DND-41 (cell line): ENCODE results near the gene L3MBTL1.

ENCODE experiments used
- ATAC-seq: fragments of 200-7000 bp; cut with Tn5 transposase; 3 replicates; pipeline ENCODE4 v1.9.1; 2021; ENCODE audit warnings: low read depth; ENCODE audit not compliant: insufficient read depth
- DNase-seq: peaks from one replicate; pipeline ENCODE4 v3.0.0-alpha.2; 2020
- H2AFZ ChIP-seq: 2 replicates; pipeline ENCODE4 v1.6.0; 2012; ENCODE audit warnings: low read depth, low read length
- H3K27ac ChIP-seq: 2 replicates; pipeline ENCODE4 v1.5.1; 2012; ENCODE audit warnings: low read length, inconsistent platforms
- H3K27me3 ChIP-seq: fragments of 200-600 bp; sonication (generic); 2 replicates; pipeline ENCODE4 v1.6.0; 2012; ENCODE audit warnings: low read length, mild to moderate bottlenecking, inconsistent platforms; ENCODE audit not compliant: insufficient read depth, poor library complexity
- H3K36me3 ChIP-seq: 2 replicates; pipeline ENCODE4 v1.5.1; 2012; ENCODE audit warnings: low read length, inconsistent platforms; ENCODE audit not compliant: insufficient read depth
- H3K4me1 ChIP-seq: 2 replicates; pipeline ENCODE4 v1.5.1; 2012; ENCODE audit warnings: mild to moderate bottlenecking, low read length; ENCODE audit not compliant: insufficient read depth
- H3K4me2 ChIP-seq: 2 replicates; pipeline ENCODE4 v1.6.0; 2012; ENCODE audit warnings: mild to moderate bottlenecking, moderate library complexity, low read length, inconsistent platforms; ENCODE audit not compliant: insufficient read depth
- H3K4me3 ChIP-seq, 2 experiments: fragments of 200-600 bp in 1 of 2; shearing (Covaris generic) in 1 of 2; 2 replicates each; pipeline ENCODE4 v1.5.1; 2012 to 2016; ENCODE audit warnings: inconsistent platforms in 2 of 2, low read length in 2 of 2, mild to moderate bottlenecking in 2 of 2, low read depth in 1 of 2, moderate library complexity in 1 of 2
- H3K79me2 ChIP-seq: 2 replicates; pipeline ENCODE4 v1.6.0; 2012; ENCODE audit warnings: low read length, inconsistent platforms; ENCODE audit not compliant: insufficient read depth
- H3K9ac ChIP-seq: 2 replicates; pipeline ENCODE4 v1.6.0; 2012; ENCODE audit warnings: low read depth, mild to moderate bottlenecking, inconsistent platforms, low read length, moderate library complexity
- H3K9me3 ChIP-seq: 2 replicates; pipeline ENCODE4 v1.5.1; 2012; ENCODE audit warnings: low read length, moderate library complexity, mild to moderate bottlenecking, inconsistent platforms; ENCODE audit not compliant: insufficient read depth, severe bottlenecking
- H4K20me1 ChIP-seq: 2 replicates; pipeline ENCODE4 v1.6.0; 2012; ENCODE audit warnings: low read length; ENCODE audit not compliant: insufficient read depth
- CTCF ChIP-seq: IDR thresholded peaks from 2 replicates; pipeline ENCODE4 v1.5.1; 2012; ENCODE audit warnings: borderline replicate concordance, low read length, moderate library complexity, mild to moderate bottlenecking; ENCODE audit not compliant: poor library complexity, severe bottlenecking; ENCODE audit errors: extremely low read depth
- EZH2 ChIP-seq: IDR thresholded peaks from 3 replicates; pipeline ENCODE4 v1.6.1; 2012; ENCODE audit warnings: borderline replicate concordance, low read depth, mild to moderate bottlenecking, moderate library complexity, low read length, inconsistent platforms; ENCODE audit not compliant: severe bottlenecking

L3MBTL1 gene

GRCh38 chr20:43528258-43528875 is 20.9 kb downstream of the L3MBTL1 start:
- Histone ChIP-seq H4K20me1 (no peaks in the 10 kb centered on the region), H3K4me2 (no peak overlapping the region), H3K79me2 (no peaks in the 10 kb centered on the region), H3K4me1 (no peaks in the 10 kb centered on the region), H3K36me3 (no peaks in the 10 kb centered on the region), H3K27ac (no peak overlapping the region), H3K9me3 (no peaks in the 10 kb centered on the region), H3K4me3 (no peak overlapping the region), H3K9ac (no peak overlapping the region), H2AFZ (no peak overlapping the region), H3K27me3 (peaks cover 11% of the 10 kb centered on the region)
- no peak for ATAC-seq
- DNase-seq: no peak
- TF ChIP-seq CTCF: no peak
- TF ChIP-seq EZH2: no peak

- DNase-seq (no peak), ATAC-seq (no peak)
- Histone ChIP-seq H3K27me3 (peaks cover 11% of the 10 kb centered on the region), H3K79me2 (no peaks in the 10 kb centered on the region), H3K4me3 (no peak overlapping the region), H3K9me3 (no peaks in the 10 kb centered on the region), H3K27ac (no peak overlapping the region), H2AFZ (no peak overlapping the region), H3K4me2 (no peak overlapping the region), H3K9ac (no peak overlapping the region), H3K36me3 (no peaks in the 10 kb centered on the region), H4K20me1 (no peaks in the 10 kb centered on the region), H3K4me1 (no peaks in the 10 kb centered on the region)
- TF ChIP-seq EZH2: no peak
- no peak for TF ChIP-seq CTCF
These were observed 21.6 kb downstream of the L3MBTL1 start for GRCh38 chr20:43529051-43529450.

- Histone ChIP-seq H4K20me1 (no peaks in the 10 kb centered on the region), H3K27me3 (peaks cover 11% of the 10 kb centered on the region), H3K27ac (no peak overlapping the region), H2AFZ (no peak overlapping the region), H3K9ac (no peak overlapping the region), H3K4me2 (no peak overlapping the region), H3K4me1 (no peaks in the 10 kb centered on the region), H3K36me3 (no peaks in the 10 kb centered on the region), H3K4me3 (no peak overlapping the region), H3K9me3 (no peaks in the 10 kb centered on the region), H3K79me2 (no peaks in the 10 kb centered on the region)
- ATAC-seq (no peak), DNase-seq (no peak)
- TF ChIP-seq EZH2: no peak
- no peak for TF ChIP-seq CTCF
These were observed 22.1 kb downstream of the L3MBTL1 start for GRCh38 chr20:43529457-43530153.
